Esophagus muscularis mucosa (tissue), 4 donors: Measurements from ENCODE around the gene G6PD. TPM values are rescaled to one million over a fixed set of nuclear protein-coding genes. Genes with fewer than 3 reads are reported as not detected.

Experiments
- DNase-seq: peaks from one replicate; pipeline ENCODE4 v3.0.0-alpha.2; 2017; ENCODE audit errors: extremely low spot score
- H3K27ac ChIP-seq, 4 donors: fragments of 200-600 bp; sonication (generic); replicated peaks in 1 of 4; 1 replicate in 3 of 4; 2 replicates in 1 of 4; pipeline ENCODE4 v1.5.1; 2016 to 2019; ENCODE audit warnings: mild to moderate bottlenecking in 1 of 4
- H3K27me3 ChIP-seq, 4 donors: fragments of 200-600 bp; sonication (generic); one replicate each; pipeline versions ENCODE4 v1.5.1 to v1.6.0; 2016 to 2019
- H3K36me3 ChIP-seq, 4 donors: fragments of 200-600 bp; sonication (generic); one replicate each; pipeline ENCODE4 v1.5.1; 2016 to 2019
- H3K4me1 ChIP-seq, 4 donors: fragments of 200-600 bp; sonication (generic); one replicate each; pipeline ENCODE4 v1.5.1; 2016 to 2019
- H3K4me3 ChIP-seq, 4 donors: fragments of 200-600 bp; sonication (generic); 1 replicate in 2 of 4; 2 replicates in 2 of 4; pipeline ENCODE4 v1.5.1; 2016 to 2019; ENCODE audit warnings: mild to moderate bottlenecking in 4 of 4, moderate library complexity in 1 of 4
- H3K9me3 ChIP-seq, 4 donors: fragments of 200-600 bp; sonication (generic); 1 replicate in 3 of 4; 2 replicates in 1 of 4; pipeline ENCODE4 v1.5.1; 2016 to 2019
- EP300 ChIP-seq: sonication (generic); formaldehyde crosslinking; IDR thresholded peaks from one replicate; pipeline ENCODE4 v1.6.1; 2017; ENCODE audit warnings: antibody characterized with exemption
- POLR2A ChIP-seq: fragments of 450-650 bp; IDR thresholded peaks from one replicate; pipeline ENCODE4 v1.6.1; 2017; ENCODE audit warnings: antibody characterized with exemption, moderate library complexity, mild to moderate bottlenecking, low read depth
- POLR2AphosphoS5 ChIP-seq, 2 donors: sonication (generic); formaldehyde crosslinking; IDR thresholded peaks; one replicate each; pipeline ENCODE4 v1.6.1; 2017; ENCODE audit warnings: antibody characterized with exemption in 2 of 2
- WGBS: methylation state at CpG from one replicate; pipeline ENCODE4 v1.1.5; 2018; 5-methylcytosine and 5-hydroxymethylcytosine counted together
- intact Hi-C: fragments of 100-400 bp; cut with DNase I; formaldehyde crosslinking; loops from one replicate; pipeline ENCODE4 v1.15.1; 2023
- total RNA-seq, 4 donors: library from RNA; depleted of rRNA; stranded (reverse); fragments of >200 nt; gene quantifications; one replicate each; pipeline versions ENCODE4 v1.1.0 to v1.2.1, GENCODE V29; 2016
- TF ChIP-seq, protein P1 (sequence below), 3 experiments: fragments of 200-600 bp in 2 of 3; fragments of 450-650 bp in 1 of 3; sonication (generic) in 2 of 3; IDR thresholded peaks; one replicate each; pipeline ENCODE4 v1.5.1; 2017 to 2019; ENCODE audit warnings: antibody characterized with exemption in 3 of 3, mild to moderate bottlenecking in 2 of 3, moderate library complexity in 1 of 3

G6PD gene
- total RNA-seq, 4 donors from 2014 or later = 22.0 to 43.8 (median 27.3) TPM

DNA sequence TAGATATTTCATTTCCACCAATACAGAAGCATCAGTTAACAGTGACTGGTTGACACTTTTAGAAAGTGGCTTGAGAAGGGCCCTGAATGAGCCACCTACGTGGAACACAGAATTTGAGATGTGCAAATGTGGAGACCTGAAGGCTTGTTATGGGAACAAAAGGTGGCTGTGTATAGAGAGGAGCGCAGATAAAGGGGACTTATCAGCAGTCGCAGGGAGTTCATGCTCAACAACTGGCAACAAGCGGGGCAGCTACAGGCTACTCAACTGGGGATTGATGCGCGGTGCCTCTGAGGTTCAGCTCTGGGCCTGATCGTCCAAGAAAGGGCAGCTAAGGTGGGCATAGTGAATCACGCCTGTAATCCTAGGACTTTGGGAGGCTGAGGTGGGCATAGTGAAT is 27.3 kb downstream of the G6PD start:
- H3K9me3 ChIP-seq = no peaks in the 10 kb centered on the region
- H3K4me1 ChIP-seq = peaks cover 17 to 29% (median 25%) of the 10 kb centered on the region in 4 donors
- no peak overlapping the region for H3K27ac ChIP-seq
- H3K36me3 ChIP-seq = no peaks in the 10 kb centered on the region
- no peak for DNase-seq
- WGBS = 80% methylated on average over 8 of the region's 8 CpGs
- H3K4me3 ChIP-seq = no peak overlapping the region
- intact Hi-C loops = no loop called here
- TF ChIP-seq, protein P1, sequence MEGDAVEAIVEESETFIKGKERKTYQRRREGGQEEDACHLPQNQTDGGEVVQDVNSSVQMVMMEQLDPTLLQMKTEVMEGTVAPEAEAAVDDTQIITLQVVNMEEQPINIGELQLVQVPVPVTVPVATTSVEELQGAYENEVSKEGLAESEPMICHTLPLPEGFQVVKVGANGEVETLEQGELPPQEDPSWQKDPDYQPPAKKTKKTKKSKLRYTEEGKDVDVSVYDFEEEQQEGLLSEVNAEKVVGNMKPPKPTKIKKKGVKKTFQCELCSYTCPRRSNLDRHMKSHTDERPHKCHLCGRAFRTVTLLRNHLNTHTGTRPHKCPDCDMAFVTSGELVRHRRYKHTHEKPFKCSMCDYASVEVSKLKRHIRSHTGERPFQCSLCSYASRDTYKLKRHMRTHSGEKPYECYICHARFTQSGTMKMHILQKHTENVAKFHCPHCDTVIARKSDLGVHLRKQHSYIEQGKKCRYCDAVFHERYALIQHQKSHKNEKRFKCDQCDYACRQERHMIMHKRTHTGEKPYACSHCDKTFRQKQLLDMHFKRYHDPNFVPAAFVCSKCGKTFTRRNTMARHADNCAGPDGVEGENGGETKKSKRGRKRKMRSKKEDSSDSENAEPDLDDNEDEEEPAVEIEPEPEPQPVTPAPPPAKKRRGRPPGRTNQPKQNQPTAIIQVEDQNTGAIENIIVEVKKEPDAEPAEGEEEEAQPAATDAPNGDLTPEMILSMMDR (IDR thresholded peaks at IDR 0.05) = no peak
- no peak for TF ChIP-seq POLR2AphosphoS5 (IDR thresholded peaks at IDR 0.05)
- H3K27me3 ChIP-seq = no peaks in the 10 kb centered on the region

DNA sequence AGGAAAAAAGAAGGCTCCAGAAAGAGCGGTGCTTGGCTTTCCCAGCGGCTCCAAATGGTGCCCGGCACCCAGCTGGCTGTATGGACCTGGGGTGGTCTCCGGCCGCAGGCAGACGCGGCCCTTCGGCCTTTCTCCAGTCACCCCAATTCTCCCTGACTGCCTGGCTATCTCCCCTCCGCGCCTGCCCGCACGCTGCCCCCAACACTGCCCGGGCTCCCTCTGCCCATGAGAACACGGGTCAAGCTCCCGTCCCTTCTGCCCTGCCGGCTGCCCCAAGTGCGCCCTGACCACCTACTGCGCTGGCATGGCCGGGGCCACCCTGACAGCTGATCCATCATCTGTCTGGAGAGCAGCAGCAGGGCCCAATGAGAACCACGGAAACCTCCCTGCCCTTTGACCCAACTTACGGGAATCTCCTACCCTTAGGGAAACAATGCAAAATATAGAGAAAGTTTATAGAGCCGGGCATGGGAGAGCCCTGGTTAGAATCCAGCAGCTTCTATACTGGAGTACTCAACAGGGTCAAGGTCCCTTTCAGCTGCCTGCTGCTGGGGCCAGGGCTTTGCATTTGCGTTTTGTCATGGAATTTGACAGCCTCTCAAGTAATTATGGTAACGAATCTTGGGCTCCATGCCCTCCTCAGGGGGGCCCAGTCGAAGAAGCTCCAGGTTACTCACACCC is 29.4 kb downstream of the G6PD start:
- WGBS = 54% methylated on average over 24 of the region's 25 CpGs
- Histone ChIP-seq H3K36me3 (peaks cover 0 to 5% (median 0%) of the 10 kb centered on the region in 4 donors), H3K27me3 (no peaks in the 10 kb centered on the region), H3K4me1 (peaks cover 17 to 32% (median 25%) of the 10 kb centered on the region in 4 donors), H3K9me3 (no peaks in the 10 kb centered on the region), H3K27ac (peak overlapping the region; percentile 80 to 91 (median 90)), H3K4me3 (peak overlapping the region; percentile 66 to 79 (median 66))
- intact Hi-C loops = no loop called here
- DNase-seq = no peak
- TF ChIP-seq POLR2AphosphoS5 (IDR thresholded peaks at IDR 0.05) = no peak
- TF ChIP-seq EP300 = no peak
- TF ChIP-seq POLR2A = no peak
- TF ChIP-seq, protein P1 (IDR thresholded peaks at IDR 0.05) = no peak

DNA sequence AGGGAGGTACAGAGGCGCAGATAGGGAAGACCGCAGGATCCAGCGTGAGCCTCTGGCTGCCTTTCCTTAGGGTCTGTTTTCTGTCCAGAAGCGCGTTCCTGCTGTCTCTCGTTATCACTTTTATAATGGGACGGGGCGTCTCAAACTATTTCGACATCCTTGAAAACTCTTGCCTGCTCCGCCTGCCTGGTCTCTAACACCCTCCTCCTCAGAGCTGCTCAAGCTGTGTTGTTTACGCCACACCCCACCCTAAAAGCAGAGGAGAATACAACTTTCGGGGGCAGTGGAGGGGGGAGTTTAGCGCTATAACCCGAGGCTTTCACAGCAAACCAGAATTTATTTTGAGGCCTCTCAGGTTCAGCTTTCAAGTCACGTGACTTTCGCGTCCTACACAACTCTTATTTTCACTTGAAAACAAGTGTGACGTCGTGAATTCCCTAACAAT is 30.0 kb downstream of the G6PD start:
- H3K4me3 ChIP-seq = peak overlapping the region; percentile 66 to 79 (median 66)
- intact Hi-C loops = no loop called here
- no peaks in the 10 kb centered on the region for H3K9me3 ChIP-seq
- 33% methylated on average over 19 of the region's 19 CpGs for WGBS
- peak overlapping the region; percentile 80 to 91 (median 90) for H3K27ac ChIP-seq
- DNase-seq = no peak
- peaks cover 0 to 6% (median 0%) of the 10 kb centered on the region in 4 donors for H3K36me3 ChIP-seq
- H3K27me3 ChIP-seq = no peaks in the 10 kb centered on the region
- TF ChIP-seq EP300 (no peak), POLR2A (no peak), POLR2AphosphoS5 (IDR thresholded peaks at IDR 0.05) (no peak)
- TF ChIP-seq, protein P1 (IDR thresholded peaks at IDR 0.05) = no peak
- H3K4me1 ChIP-seq = peaks cover 17 to 32% (median 25%) of the 10 kb centered on the region in 4 donors

DNA sequence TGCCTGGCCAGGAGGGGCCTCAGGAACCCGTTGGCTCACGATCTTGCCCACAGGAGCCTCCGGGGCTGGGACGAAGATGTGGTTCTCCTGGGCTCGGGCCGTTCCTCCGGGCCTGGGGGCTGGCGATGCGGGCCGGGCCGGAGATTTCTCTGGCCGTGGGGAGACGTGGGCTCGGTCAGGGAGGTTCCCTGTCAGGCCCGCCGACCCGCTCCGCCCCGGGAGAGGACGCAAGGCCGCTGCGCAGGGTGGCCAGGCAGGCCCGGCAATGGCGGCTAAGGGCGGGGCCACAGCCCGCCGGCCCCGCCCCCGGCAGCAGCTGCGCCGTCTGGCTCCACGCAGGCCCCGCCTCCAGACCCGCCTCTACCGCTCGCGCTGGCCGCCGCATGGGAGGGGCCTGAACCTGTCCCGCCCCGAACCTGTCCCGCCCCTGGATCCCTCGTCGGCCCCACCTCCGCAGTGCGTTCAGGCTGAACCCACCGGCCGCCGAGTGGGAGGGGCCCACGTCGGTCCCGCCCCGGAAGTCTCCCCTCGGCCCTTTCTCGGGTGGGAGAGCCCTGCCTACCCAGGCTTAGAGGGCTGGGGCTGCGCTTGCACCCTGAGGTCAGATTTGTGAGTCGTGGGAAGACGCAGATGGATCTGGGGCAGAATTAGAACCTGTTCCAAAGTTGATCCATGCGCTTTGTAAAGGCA is 30.5 kb downstream of the G6PD start, which contains the start of gene FAM3A:
Gene FAM3A (minus strand): TSS at position 267 of the 690 bp plus-strand sequence. CDS start 460 bp downstream, outside the sequence.
- Histone ChIP-seq H3K9me3 (no peaks in the 10 kb centered on the region), H3K4me1 (peaks cover 17 to 32% (median 25%) of the 10 kb centered on the region in 4 donors), H3K4me3 (peak within 1 kb of the TSS; percentile 66 to 79 (median 66)), H3K27ac (peak within 1 kb of the TSS; percentile 80 to 91 (median 90)), H3K36me3 (peaks cover 0 to 6% (median 0%) of the 10 kb centered on the region in 4 donors), H3K27me3 (no peaks in the 10 kb centered on the region)
- peak; percentile 90 for TF ChIP-seq POLR2A
- peak; percentile 74 to 93 for TF ChIP-seq POLR2AphosphoS5 (IDR thresholded peaks at IDR 0.05)
- TF ChIP-seq EP300 = no peak
- TF ChIP-seq, protein P1 (IDR thresholded peaks at IDR 0.05) = no peak
- intact Hi-C loops = no loop called here
- WGBS = 37% methylated on average over 9 of the region's 59 CpGs
- peak; percentile 96 for DNase-seq
